ENCODE measurements around the gene PEX16. TPM values are rescaled to one million over a fixed set of nuclear protein-coding genes. Genes with fewer than 3 reads are reported as not detected.

The PEX16 gene
- total and polyA plus RNA-seq, 9 of the 15 experiments (the other 6 are each of a cell fraction or from before 2014, with no cell fraction given): 1.5 to 43.9 (median 14.6) TPM

GRCh38 chr11:45871638-45872037 lies 46.0 kb downstream of the PEX16 start:
- CTCF ChIA-PET (ENCODE audit: low intra/inter-chr PET ratio): no interaction called here
- in situ Hi-C loops (cut with MboI): no loop called here

GRCh38 chr11:45870706-45871105 lies 47.0 kb downstream of the PEX16 start:
- Histone ChIP-seq H3K4me1 (replicated peaks in 1 of 2; ENCODE audit: control insufficient read depth in 2 of 2, insufficient read depth in 2 of 2, low read length in 2 of 2) (no peaks in the 10 kb centered on the region), H2AFZ (ENCODE audit: low read depth, low read length) (no peak overlapping the region), H3K4me2 (ENCODE audit: insufficient read depth, low read length) (no peak overlapping the region), H4K20me1 (replicated peaks; ENCODE audit: control insufficient read depth, insufficient read depth, low read length) (peaks cover 12% of the 10 kb centered on the region; the same call in 1 of the 2 replicates), H3K9me1 (ENCODE audit: control insufficient read depth, insufficient read depth, low read length) (no peaks in the 10 kb centered on the region), H3K36me3 (ENCODE audit: control insufficient read depth, insufficient read depth, low read length) (peaks cover 84% of the 10 kb centered on the region), H3K9ac (ENCODE audit: insufficient read depth in 1 of 2, low read depth in 2 of 2, low read length in 2 of 2) (no peak overlapping the region), H3K79me2 (ENCODE audit: control insufficient read depth, insufficient read depth, low read length) (no peaks in the 10 kb centered on the region), H3K4me3 (no peak overlapping the region), H3K9me3 (replicated peaks; ENCODE audit: control insufficient read depth, insufficient read depth, low read depth, low read length) (no peaks in the 10 kb centered on the region), H3K27ac (ENCODE audit: extremely low read depth, low read depth, low read length) (no peak overlapping the region), H3K27me3 (ENCODE audit: control insufficient read depth in 2 of 2, insufficient read depth in 2 of 2, low read length in 2 of 2) (no peaks in the 10 kb centered on the region)
- no TSS peak for BruUV-seq (replicated peaks)
- intact Hi-C loops (cut with micrococcal nuclease): loop anchor here (10.0 kb wide), 1 partner anchor 74 kb away; no protein-coding TSS in a partner anchor
- FAIRE-seq (no peak), ATAC-seq (no peak), DNase-seq (ENCODE audit: extremely low read depth in 1 of 4, low spot score in 3 of 4) (no peak)
- CTCF ChIA-PET (ENCODE audit: low intra/inter-chr PET ratio): no interaction called here
- in situ Hi-C loops (cut with MboI): no loop called here
- WGBS (ENCODE audit: insufficient coverage, low coverage, missing lambda C conversion rate): 76% methylated on average over 4 of the region's 4 CpGs
- POLR2A ChIA-PET: interaction anchor here (0.7 kb wide), 1 partner anchor 10 kb away, joined by 6 read pairs; no protein-coding TSS in a partner anchor
- TF ChIP-seq CHAMP1 (IDR thresholded peaks at IDR 0.05): no peak
- no peak for TF ChIP-seq ZNF124 (CRISPR knock-in tag; IDR thresholded peaks at IDR 0.05)
- TF ChIP-seq CBX8 (IDR thresholded peaks at IDR 0.05; ENCODE audit: borderline replicate concordance, extremely low read depth, low read depth, low read length, poor library complexity, severe bottlenecking): no peak
- TF ChIP-seq PHF20 (IDR thresholded peaks at IDR 0.05; ENCODE audit: partially characterized antibody): no peak
- no peak for TF ChIP-seq KLF10 (CRISPR knock-in tag; IDR thresholded peaks at IDR 0.05)
- TF ChIP-seq FOXA3 (CRISPR knock-in tag; conservative IDR thresholded peaks at IDR 0.05 in 1 of 2, IDR thresholded peaks at IDR 0.05 in 1 of 2): no peak
- no peak for TF ChIP-seq HNRNPLL (IDR thresholded peaks at IDR 0.05; ENCODE audit: low read depth, low read length, poor library complexity, severe bottlenecking)
- TF ChIP-seq ZBTB17 (CRISPR knock-in tag; IDR thresholded peaks at IDR 0.05): no peak
- TF ChIP-seq JUN (IDR thresholded peaks at IDR 0.05; ENCODE audit: borderline replicate concordance, low read depth, low read length): no peak
- TF ChIP-seq JUN (CRISPR knock-in tag; IDR thresholded peaks at IDR 0.05; ENCODE audit: borderline replicate concordance): no peak
- no peak for TF ChIP-seq CHD1 (IDR thresholded peaks at IDR 0.05; ENCODE audit: low read length)

More at GRCh38 chr11:45871638-45872037, 46.0 kb downstream of the PEX16 start:
- H4K20me1 ChIP-seq (replicated peaks; ENCODE audit: control insufficient read depth, insufficient read depth, low read length): peaks cover 12% of the 10 kb centered on the region; the same call in 1 of the 2 replicates
- no peak overlapping the region for H3K4me3 ChIP-seq
- intact Hi-C loops (cut with micrococcal nuclease): loop anchor here (1.0 to 10.0 kb wide), 2 partner anchors 73 to 135 kb away; no protein-coding TSS in a partner anchor
- ATAC-seq (no peak), DNase-seq (ENCODE audit: extremely low read depth in 1 of 4, low spot score in 3 of 4) (no peak), FAIRE-seq (no peak)
- H3K4me2 ChIP-seq (ENCODE audit: insufficient read depth, low read length): no peak overlapping the region
- no peaks in the 10 kb centered on the region for H3K9me1 ChIP-seq (ENCODE audit: control insufficient read depth, insufficient read depth, low read length)
- no peaks in the 10 kb centered on the region for H3K9me3 ChIP-seq (replicated peaks; ENCODE audit: control insufficient read depth, insufficient read depth, low read depth, low read length)
- H3K9ac ChIP-seq (ENCODE audit: insufficient read depth in 1 of 2, low read depth in 2 of 2, low read length in 2 of 2): no peak overlapping the region
- peaks cover 83% of the 10 kb centered on the region for H3K36me3 ChIP-seq (ENCODE audit: control insufficient read depth, insufficient read depth, low read length)
- POLR2A ChIA-PET: interaction anchor here (0.9 to 1.0 kb wide), 2 partner anchors 15 to 246 kb away, joined by 4 read pairs; no protein-coding TSS in a partner anchor
- no peaks in the 10 kb centered on the region for H3K79me2 ChIP-seq (ENCODE audit: control insufficient read depth, insufficient read depth, low read length)
- TF ChIP-seq ZNF165 (CRISPR knock-in tag; IDR thresholded peaks at IDR 0.05; ENCODE audit: borderline replicate concordance): no peak
- no peak for TF ChIP-seq MXD1 (CRISPR knock-in tag; IDR thresholded peaks at IDR 0.05; ENCODE audit: borderline replicate concordance, poor library complexity, severe bottlenecking)
- no peak for TF ChIP-seq BCOR (IDR thresholded peaks at IDR 0.05)
- no peak overlapping the region for H2AFZ ChIP-seq (ENCODE audit: low read depth, low read length)
- H3K4me1 ChIP-seq (replicated peaks in 1 of 2; ENCODE audit: control insufficient read depth in 2 of 2, insufficient read depth in 2 of 2, low read length in 2 of 2): no peaks in the 10 kb centered on the region
- no peaks in the 10 kb centered on the region for H3K27me3 ChIP-seq (ENCODE audit: control insufficient read depth in 2 of 2, insufficient read depth in 2 of 2, low read length in 2 of 2)
- H3K27ac ChIP-seq (ENCODE audit: extremely low read depth, low read depth, low read length): no peak overlapping the region
- 90% methylated on average over 2 of the region's 2 CpGs for WGBS (ENCODE audit: insufficient coverage, low coverage, missing lambda C conversion rate)
- BruUV-seq (replicated peaks): no TSS peak

Data from K562 (cell line).